ENCODE measurements around the gene RAET1G. TPM values are rescaled to one million over a fixed set of nuclear protein-coding genes. Genes with fewer than 3 reads are reported as not detected.
"Not testable (repeated sequence)": the region's sequence is repeated elsewhere in the genome, so short reads cannot be mapped to it uniquely, and the experiment has no call there.

RAET1G gene
- total and polyA plus RNA-seq, 2 of the 13 experiments (the other 11 are each of a cell fraction or from before 2014, with no cell fraction given), result not detected

DNA sequence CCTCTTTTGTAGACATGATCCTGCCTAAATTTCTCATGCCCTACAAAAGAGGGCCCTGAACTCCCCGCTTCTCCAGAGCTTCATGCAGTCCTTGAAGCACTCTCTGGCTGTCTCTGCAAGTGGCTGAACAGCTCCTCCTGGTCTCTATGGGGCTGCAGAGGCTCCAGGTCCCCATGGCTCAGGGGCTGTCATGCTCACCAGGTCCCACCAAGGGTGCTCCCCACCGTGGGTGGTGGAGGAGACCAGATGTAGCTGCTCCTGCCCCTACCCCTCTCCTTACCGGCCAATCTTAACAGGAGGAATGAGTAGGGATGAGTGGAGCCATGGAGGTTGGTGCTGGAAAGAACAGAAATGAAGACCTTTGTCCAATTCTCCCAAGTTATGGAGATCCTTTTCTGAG lies 10.2 kb downstream of the RAET1G start:
- H3K4me2 ChIP-seq (ENCODE audit: low read depth, low read length); ATAC-seq; in situ Hi-C loops (cut with HindIII; ENCODE audit: extremely low pct_ligation_motif_present, low pct_unique_long_range_greater_than_20kb); H3K4me1 ChIP-seq (ENCODE audit: insufficient read depth, low read length); H3K9ac ChIP-seq (ENCODE audit: insufficient read depth, low read depth, low read length); CTCF ChIA-PET (ENCODE audit: low intra/inter-chr PET ratio, low total read pairs); BruUV-seq (replicated peaks); DNase-seq (ENCODE audit: low spot score); H2AFZ ChIP-seq (ENCODE audit: low read length); POLR2A ChIA-PET; intact Hi-C loops (cut with micrococcal nuclease; ENCODE audit: unreplicated experiment); FAIRE-seq; H4K20me1 ChIP-seq (ENCODE audit: insufficient read depth, low read length); H3K27ac ChIP-seq (ENCODE audit: extremely low read length, insufficient read depth, low read length); H3K36me3 ChIP-seq (replicated peaks in 1 of 2; ENCODE audit: control insufficient read depth in 1 of 2, insufficient read depth in 2 of 2, low read length in 2 of 2); H3K79me2 ChIP-seq (ENCODE audit: insufficient read depth, low read length); H3K4me3 ChIP-seq (replicated peaks in 1 of 3; ENCODE audit: insufficient read depth in 1 of 3, low read depth in 2 of 3, low read length in 3 of 3): not testable (repeated sequence)
- H3K27me3 ChIP-seq (ENCODE audit: control insufficient read depth in 1 of 2, insufficient read depth in 2 of 2, low read length in 2 of 2), result peaks cover 3 to 28% of the 10 kb centered on the region in 2 experiments; a peak in 4 of 5 replicates
- WGBS (ENCODE audit: low lambda C conversion rate), result 0% methylated on average over 3 of the region's 3 CpGs
- H3K9me3 ChIP-seq (ENCODE audit: low read length), result peaks cover 12% of the 10 kb centered on the region

DNA sequence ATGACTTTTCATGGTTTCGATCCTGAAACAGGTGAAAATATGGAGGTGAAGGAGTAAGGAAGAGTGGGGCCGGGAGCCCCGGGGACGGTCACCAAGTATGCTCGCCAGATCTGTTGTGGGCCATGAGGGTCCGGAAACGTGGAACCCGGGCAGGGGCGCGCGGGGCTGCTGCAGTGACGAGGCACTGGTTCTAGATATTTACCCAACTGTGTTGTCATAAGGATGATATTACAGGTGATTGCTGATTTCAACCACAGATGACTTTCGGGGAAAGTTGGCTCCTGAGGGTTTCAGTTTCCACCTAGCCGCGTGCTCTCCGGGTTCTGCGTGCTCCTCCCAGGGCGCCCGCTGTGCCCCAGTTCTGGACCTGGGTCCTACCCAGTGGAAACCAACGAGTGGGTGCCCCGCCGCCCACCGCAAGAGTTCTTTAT lies 12.2 kb downstream of the RAET1G start:
- intact Hi-C loops (cut with micrococcal nuclease; ENCODE audit: unreplicated experiment), result no loop called here
- BruUV-seq (replicated peaks), result no TSS peak
- ChIA-PET POLR2A (no interaction called here), CTCF (ENCODE audit: low intra/inter-chr PET ratio, low total read pairs) (no interaction called here)
- ATAC-seq (no peak), DNase-seq (ENCODE audit: low spot score) (no peak), FAIRE-seq (no peak)
- H2AFZ ChIP-seq (ENCODE audit: low read length), result no peak overlapping the region
- 62% methylated on average over 23 of the region's 23 CpGs for WGBS (ENCODE audit: low lambda C conversion rate)
- no peaks in the 10 kb centered on the region for H3K4me1 ChIP-seq (ENCODE audit: insufficient read depth, low read length)
- no peak overlapping the region for H3K4me3 ChIP-seq (replicated peaks in 1 of 3; ENCODE audit: insufficient read depth in 1 of 3, low read depth in 2 of 3, low read length in 3 of 3)
- no peaks in the 10 kb centered on the region for H3K36me3 ChIP-seq (replicated peaks in 1 of 2; ENCODE audit: control insufficient read depth in 1 of 2, insufficient read depth in 2 of 2, low read length in 2 of 2)
- no peaks in the 10 kb centered on the region for H3K79me2 ChIP-seq (ENCODE audit: insufficient read depth, low read length)
- no peaks in the 10 kb centered on the region for H4K20me1 ChIP-seq (ENCODE audit: insufficient read depth, low read length)
- H3K27ac ChIP-seq (ENCODE audit: extremely low read length, insufficient read depth, low read length), result no peak overlapping the region
- no peak overlapping the region for H3K4me2 ChIP-seq (ENCODE audit: low read depth, low read length)
- H3K9me3 ChIP-seq (ENCODE audit: low read length), result peaks cover 12% of the 10 kb centered on the region
- peaks cover 5 to 27% of the 10 kb centered on the region in 2 experiments; a peak in 2 of 5 replicates for H3K27me3 ChIP-seq (ENCODE audit: control insufficient read depth in 1 of 2, insufficient read depth in 2 of 2, low read length in 2 of 2)
- in situ Hi-C loops (cut with HindIII; ENCODE audit: extremely low pct_ligation_motif_present, low pct_unique_long_range_greater_than_20kb), result no loop called here
- TF ChIP-seq ZC3H13 (CRISPR knock-in tag; IDR thresholded peaks at IDR 0.05), result no peak
- no peak for TF ChIP-seq ZNF484 (CRISPR knock-in tag; IDR thresholded peaks at IDR 0.05; ENCODE audit: borderline replicate concordance, low read depth)
- TF ChIP-seq ZNF180 (CRISPR knock-in tag; IDR thresholded peaks at IDR 0.05; ENCODE audit: borderline replicate concordance, low read depth), result no peak
- TF ChIP-seq, protein P1, sequence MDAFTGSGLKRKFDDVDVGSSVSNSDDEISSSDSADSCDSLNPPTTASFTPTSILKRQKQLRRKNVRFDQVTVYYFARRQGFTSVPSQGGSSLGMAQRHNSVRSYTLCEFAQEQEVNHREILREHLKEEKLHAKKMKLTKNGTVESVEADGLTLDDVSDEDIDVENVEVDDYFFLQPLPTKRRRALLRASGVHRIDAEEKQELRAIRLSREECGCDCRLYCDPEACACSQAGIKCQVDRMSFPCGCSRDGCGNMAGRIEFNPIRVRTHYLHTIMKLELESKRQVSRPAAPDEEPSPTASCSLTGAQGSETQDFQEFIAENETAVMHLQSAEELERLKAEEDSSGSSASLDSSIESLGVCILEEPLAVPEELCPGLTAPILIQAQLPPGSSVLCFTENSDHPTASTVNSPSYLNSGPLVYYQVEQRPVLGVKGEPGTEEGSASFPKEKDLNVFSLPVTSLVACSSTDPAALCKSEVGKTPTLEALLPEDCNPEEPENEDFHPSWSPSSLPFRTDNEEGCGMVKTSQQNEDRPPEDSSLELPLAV (CRISPR knock-in tag; conservative IDR thresholded peaks at IDR 0.05; ENCODE audit: low read depth), result no peak
- no peak for TF ChIP-seq CHCHD3 (CRISPR knock-in tag; IDR thresholded peaks at IDR 0.05)
- no peak for TF ChIP-seq ZNF124 (CRISPR knock-in tag; IDR thresholded peaks at IDR 0.05)
- no peak for TF ChIP-seq NR2F6 (IDR thresholded peaks at IDR 0.05)
- TF ChIP-seq NR2F6 (CRISPR knock-in tag; IDR thresholded peaks at IDR 0.05), result no peak
- TF ChIP-seq HCFC1 (IDR thresholded peaks at IDR 0.05; ENCODE audit: low read depth, low read length), result no peak
- no peak for TF ChIP-seq ZSCAN21 (CRISPR knock-in tag; IDR thresholded peaks at IDR 0.05; ENCODE audit: borderline replicate concordance)
- TF ChIP-seq FOXO1 (CRISPR knock-in tag; IDR thresholded peaks at IDR 0.05), result no peak
- TF ChIP-seq ZNF136 (CRISPR knock-in tag; IDR thresholded peaks at IDR 0.05; ENCODE audit: low read depth), result no peak
- TF ChIP-seq TBL1XR1 (IDR thresholded peaks at IDR 0.05; ENCODE audit: borderline replicate concordance, low read length, partially characterized antibody), result no peak
- H3K9ac ChIP-seq (ENCODE audit: insufficient read depth, low read depth, low read length), result no peak overlapping the region
